Left hindlimb (tissue), 1 donor: ENCODE measurements around the gene FBXL5.

Experiments used
- DNase-seq: peaks from one replicate; pipeline ENCODE4 v3.0.0-alpha.2; 2018

Gene FBXL5, protein sequence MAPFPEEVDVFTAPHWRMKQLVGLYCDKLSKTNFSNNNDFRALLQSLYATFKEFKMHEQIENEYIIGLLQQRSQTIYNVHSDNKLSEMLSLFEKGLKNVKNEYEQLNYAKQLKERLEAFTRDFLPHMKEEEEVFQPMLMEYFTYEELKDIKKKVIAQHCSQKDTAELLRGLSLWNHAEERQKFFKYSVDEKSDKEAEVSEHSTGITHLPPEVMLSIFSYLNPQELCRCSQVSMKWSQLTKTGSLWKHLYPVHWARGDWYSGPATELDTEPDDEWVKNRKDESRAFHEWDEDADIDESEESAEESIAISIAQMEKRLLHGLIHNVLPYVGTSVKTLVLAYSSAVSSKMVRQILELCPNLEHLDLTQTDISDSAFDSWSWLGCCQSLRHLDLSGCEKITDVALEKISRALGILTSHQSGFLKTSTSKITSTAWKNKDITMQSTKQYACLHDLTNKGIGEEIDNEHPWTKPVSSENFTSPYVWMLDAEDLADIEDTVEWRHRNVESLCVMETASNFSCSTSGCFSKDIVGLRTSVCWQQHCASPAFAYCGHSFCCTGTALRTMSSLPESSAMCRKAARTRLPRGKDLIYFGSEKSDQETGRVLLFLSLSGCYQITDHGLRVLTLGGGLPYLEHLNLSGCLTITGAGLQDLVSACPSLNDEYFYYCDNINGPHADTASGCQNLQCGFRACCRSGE

DNA sequence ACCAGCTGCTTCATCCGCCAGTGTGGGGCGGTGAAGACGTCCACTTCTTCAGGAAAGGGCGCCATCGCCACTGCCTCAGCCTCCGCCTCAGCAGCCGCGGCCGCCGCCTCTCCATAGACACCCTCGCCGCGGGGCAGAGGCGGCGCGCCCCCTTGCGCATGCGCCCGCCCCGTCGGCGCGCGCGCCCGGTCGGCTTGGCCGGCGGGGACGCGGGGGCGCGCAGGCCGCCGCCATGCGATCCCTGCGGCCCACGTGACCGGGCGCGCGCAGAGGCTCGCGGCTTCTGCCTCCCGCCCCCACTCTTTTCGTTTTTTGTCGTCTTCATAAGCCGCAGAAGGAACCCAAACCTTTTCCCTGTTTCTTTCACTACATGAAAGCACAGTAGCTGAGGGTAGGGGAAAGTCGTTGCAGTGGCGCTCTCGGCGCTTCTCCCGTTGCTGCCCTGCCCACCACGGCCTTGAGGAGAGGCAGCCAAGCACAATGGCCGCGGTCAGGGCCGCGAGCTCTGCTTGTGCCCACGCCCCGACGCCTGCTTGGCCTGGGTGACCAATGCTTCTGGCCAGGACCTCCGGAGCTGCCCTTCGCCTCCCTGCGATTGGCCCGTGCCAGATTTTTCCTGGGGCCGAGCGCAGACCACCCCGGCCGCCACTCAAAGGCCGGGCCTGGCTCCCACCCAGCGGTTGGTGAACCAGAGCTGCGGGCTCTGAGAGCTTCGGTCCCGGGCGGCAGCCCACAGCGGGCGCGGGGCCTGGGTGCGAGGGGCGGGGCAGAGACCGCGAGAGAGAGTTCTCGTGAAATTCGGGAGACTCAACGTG lies at the start of gene FBXL5:
TSS of gene FBXL5 (minus strand) at position 135 of the 815 bp plus-strand sequence. CDS start at position 65, 70 bp downstream.
- DNase-seq, result peak; percentile 88

DNA sequence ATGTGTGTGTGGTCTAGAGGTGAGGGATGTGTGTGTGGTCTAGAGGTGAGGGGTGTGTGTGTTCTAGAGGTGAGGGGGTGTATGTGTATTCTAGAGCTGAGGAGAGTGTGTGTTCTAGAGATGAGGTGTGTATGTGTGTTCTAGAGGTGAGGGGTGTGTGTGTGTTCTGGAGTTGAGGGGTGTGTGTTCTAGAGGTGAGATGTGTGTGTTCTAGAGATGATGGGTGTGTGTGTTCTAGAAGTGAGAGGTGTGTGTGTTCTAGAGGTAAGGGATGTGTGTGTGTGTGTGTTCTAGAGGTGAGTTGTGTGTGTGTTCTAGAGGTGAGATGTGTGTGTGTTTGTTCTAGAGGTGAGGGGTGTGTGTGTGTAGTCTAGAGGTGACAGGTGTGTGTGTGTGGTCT lies 49.0 kb upstream of the FBXL5 start:
- no peak for DNase-seq

DNA sequence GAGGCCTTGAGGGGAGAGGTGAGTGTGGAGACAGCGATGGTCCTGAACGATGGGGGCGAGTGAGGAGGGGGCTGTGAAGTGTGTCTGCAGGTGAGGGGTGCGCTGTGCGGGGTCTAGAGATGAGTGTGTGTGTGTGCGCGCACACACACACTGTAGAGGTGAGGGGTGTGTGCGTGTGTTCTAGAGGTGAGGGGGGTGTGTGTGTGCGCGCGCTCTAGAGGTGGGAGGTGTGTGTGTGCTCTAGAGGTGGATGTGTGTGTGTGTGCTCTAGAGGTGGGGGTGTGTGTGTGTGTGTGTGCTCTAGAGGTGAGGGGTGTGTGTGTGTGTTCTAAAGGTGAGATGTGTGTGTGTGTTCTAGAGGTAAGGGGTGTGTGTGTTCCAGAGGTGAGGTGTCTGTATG lies 48.3 kb upstream of the FBXL5 start:
- DNase-seq, result no peak

DNA sequence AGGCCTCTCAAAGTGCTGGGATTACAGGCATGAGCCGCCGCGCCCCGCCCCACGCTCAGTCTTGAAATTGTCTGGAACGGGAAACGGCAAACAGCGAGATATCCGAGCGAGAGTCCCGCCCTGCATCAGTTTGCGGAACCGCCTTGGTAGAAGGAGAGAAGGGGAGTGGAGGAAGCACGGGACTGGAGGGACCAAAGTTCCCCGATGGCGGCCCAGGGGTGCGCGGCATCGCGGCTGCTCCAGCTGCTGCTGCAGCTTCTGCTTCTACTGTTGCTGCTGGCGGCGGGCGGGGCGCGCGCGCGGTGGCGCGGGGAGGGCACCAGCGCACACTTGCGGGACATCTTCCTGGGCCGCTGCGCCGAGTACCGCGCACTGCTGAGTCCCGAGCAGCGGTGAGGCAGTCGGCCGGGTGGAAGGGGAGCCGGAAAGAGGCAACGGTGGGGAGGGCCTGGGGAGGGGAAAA lies 47.8 kb upstream of the FBXL5 start, which contains the start of gene BST1:
TSS of gene BST1 (plus strand) at position 125 of the 463 bp plus-strand sequence. CDS start at position 205, 80 bp downstream.
- peak; percentile 69 for DNase-seq

DNA sequence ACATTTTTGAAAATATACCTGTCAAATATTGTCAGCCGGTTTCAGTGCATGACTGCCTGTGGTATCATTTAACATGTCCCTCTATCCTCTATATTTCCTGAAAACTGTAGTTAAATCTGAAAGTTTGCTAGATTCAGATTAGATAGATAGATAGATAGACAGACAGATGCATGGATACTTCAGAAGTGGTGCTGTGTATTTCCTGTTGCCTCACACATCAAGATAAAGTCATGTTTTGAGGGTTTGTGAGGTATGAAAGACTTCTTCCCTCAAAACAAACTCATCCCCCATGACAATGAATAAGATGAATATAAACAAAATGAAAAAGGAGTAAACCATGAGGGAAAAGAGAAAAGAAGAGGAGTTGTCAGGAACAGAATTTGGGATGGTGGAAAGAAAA lies 41.7 kb upstream of the FBXL5 start:
- DNase-seq, result no peak

DNA sequence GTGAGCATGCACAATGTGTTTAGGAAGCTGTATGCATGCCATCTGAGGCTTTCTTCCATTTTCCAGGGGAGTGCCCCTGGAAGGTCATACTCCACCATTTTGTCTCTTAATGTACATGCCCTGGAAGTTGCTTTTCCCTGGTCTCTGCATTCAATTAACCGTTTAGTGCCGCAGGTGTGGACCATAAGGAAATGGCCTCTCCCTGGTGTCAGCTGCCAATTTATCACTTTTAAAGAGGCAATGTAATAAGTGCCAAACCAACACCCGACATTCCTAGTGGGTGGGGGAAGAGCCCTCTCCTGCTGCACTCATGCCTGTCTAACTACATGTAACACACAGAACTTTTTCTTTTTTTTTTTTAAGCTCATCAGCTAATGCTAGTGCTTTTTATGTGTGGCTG lies 40.6 kb upstream of the FBXL5 start:
- no peak for DNase-seq

DNA sequence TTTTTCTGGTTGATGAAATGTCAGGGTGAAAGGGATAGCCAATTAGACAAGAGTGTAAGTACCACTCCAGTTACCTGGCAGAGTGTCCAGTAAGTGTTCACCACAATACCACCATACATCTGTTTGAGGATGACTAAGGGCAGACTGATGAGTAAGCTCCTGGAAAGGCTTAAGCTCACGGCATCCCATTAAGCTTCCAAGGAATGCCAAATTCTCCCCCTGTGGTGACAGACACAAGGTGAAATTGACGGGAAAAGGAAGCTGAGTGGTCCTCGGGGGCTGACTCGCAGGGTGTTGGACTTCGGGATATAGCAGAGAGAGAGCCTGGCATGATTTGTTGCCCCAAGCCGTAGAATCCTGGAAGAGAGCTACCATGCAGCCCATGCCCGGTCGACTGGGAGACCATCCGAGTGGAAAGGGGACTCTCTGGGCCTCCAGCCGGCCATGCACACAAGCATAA lies 40.1 kb upstream of the FBXL5 start:
- DNase-seq, result no peak

DNA sequence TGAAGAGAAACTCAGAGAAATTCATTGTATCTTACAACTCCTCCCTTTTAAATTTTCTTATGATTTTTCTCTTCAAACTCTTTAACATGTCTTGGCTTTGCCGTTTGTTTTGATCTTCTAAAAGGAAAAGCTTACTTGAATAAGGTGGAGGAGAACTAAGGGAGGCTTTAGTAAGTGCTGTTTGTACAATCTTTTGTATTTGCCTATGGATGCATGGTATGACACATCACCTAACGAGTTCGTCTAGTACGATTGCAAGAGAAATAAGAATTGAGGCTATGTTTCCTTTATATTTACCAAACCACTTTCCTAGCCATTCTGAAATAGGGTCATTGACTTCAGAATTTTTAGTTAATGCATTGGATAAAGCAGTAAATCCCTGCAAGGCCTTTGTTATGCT lies 39.3 kb upstream of the FBXL5 start:
- DNase-seq, result no peak

DNA sequence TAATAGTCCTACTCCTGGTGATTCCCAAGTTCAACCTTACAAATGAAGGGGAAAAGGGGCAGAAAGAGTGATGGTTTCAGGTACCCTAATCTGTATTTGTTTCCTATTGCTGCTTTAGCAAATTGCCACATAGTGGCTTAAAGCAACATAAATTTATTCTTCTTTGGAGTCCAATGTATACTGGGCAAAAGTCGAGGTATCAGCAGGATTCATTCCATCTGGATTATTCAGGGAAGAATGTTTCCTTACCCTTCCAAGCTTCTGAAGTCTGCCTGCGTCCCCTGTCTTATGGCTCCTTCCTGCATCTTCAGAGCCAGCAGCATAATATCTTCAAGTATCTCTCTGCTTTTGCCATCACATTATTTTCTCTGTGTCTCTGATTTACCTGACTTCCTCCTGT lies 37.4 kb upstream of the FBXL5 start:
- DNase-seq, result no peak

DNA sequence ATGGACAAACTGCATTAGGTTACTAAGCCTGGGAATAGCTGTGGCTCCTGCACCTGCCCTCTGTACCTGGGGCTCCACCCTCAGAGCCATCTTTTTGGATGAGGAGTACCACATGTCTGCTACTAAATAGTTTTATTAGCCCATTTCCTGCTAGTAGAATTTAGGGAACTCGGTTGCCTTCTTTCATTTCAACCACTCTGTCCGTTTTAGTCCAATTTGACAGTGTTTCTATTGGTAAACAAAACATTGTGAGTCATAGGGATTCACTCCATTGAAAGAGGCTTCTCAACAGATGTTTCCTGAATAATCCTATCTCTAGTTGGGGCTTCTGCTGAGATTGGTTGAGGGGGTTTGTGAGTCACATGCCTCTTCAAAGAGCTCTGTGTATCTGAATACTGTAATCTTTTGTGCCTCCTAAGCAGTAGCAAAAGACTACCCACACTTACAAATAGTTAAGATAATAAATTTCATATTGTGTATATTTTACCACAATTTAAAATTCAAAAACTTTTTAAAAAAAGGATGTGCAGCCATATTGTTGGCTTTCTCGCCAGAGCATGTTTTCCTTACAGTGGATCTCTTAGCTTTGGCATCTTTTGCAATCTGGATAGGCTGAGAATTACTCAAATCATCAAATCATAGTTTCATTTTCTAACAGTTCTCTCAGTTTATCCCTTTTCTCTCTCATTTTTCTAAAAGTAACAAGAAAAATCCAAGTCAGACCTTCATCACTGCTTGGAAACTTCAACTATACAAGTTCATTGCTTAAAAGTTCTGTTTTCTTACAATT lies 36.4 kb upstream of the FBXL5 start:
- no peak for DNase-seq

DNA sequence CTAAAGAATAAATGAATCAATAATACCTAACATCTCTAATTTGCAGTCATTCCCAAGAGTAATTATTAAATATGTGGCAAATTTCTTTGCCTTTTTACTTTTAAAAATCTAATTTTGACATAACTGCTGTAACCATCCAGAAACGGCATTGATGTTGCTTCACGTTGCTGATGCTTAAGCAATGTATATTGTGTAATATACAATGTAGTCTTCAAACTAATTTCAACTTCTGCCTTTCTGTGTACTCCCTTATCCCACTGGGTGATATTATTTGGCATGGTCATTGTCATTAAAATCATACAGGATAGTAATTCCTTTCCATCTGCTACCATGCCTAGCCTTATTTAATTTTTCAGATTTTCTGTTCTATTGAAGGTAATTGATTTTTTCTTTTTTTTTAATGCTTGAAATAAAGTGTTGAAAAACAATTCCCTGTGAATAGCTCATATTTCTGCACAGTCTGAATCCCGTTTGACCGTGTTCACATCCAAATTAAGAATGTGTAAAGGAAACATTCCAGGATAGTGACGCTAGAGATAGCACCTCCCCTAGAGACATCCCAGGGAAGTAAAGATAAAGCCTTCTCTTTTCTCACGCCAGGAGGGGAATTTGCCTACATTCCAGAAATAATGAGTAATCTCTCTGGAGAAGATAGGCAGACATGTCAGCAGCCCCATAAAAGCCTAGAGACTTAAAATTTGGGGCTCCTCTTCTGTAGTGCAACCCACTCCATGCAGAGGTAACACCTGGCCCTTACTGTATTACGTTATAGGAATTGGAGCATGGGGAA lies 35.1 kb upstream of the FBXL5 start:
- DNase-seq, result no peak

DNA sequence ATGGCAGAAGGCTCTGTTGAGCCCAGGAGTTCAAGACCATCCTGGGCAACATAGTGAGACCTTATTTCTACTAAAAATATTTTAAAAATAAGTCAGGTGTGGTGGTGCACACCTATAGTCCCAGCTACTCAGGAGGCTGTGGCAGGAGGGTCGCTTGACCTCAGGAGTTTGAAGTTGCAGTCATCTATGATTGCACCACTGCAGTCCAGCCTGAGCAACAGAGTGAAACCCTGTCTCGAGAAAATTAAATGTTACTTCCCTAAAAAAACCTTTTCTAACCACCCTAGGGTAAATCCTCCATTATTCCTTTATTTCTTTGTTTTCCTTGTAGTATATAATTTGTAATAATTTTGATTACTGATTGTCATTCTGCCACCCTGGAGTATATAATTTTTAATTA lies 34.4 kb upstream of the FBXL5 start:
- DNase-seq, result no peak

DNA sequence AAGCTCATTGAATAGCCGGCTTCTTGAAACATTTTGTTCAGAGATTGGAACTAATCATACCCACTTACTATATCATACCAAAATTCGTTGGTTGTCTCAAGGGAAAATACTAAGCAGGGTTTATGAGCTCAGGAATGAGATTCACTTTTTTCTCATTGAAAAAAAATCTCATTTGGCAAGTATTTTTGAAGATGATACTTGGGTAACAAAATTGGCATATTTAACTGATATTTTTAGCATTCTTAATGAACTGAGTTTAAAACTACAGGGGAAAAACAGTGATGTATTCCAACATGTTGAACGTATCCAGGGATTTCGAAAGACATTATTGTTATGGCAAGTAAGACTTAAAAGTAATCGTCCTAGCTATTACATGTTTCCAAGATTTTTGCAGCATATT lies 32.9 kb upstream of the FBXL5 start:
- DNase-seq, result no peak

DNA sequence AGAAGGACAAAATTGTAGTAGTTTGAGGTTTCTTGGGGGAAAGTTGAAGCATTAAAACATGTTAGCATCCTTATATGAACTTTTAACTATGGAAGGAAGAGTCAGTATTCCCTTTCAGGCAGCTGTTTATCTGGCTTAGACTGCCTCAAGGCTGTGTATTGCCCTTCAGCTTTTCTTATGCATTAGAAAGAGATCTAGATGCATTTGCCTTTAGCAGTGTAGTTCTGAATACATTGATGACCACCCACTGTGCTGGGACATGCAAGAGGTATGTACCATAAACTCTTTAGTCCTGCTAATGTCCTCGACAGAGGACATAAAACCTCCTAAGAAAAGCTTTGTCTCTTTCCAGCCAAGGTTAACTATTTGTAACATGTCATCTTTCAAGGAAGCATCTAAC lies 29.3 kb upstream of the FBXL5 start:
- DNase-seq, result no peak

DNA sequence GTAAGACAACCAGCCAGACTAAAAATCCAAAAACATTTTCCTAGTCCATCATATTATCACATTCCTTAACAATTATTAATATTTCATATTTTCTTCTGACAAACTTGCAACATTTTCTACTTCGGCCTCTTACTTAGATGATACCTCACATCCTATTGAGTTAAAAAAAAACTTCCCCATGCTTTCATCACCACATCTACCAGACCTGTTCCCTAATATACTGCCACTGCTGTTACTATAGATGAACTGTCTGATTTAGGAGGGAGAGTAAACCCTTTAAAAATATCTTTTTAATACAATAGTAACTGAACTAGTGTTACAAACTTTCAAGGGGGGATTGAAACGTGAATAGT lies 28.0 kb upstream of the FBXL5 start:
- DNase-seq, result no peak

DNA sequence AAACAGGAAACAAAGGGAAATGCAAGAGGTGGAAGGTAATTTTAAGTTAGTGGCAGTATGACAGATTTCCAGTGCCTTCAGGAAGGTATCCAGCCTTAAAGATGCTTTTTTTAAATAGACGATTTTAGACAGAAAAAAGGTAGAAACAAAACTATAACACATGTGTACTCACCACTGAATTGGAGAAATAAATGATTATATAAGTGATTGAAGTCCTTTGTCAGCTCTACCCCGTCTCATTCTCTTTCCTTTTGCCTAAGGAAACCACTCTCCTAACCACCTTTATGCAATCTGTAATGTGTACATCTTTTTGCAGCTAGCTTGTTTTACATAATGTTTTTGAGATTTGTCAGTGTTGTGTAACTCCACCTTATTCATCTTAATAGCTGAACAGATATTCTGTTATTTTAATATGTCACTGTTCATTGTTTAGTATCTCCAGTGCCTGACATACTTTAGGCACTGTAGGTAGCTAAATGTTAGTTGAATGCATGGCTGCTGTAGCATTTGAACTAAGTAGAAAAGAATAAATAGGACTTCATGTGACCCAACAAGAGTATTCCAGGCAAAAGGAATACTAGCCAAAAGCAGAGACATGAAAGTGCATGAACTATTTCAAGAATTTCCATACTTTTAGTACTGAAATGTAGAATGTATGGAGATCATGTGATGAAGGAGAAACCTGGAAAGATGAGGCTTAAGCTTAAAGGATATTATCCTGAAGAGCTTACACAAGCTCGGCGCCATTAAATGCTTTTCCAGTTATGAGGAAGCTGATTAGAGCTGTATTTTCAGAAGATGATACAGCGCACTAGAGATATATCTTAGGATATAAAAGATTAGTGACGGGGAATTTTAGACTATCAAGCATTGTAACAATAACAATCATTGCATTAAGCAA lies 27.3 kb upstream of the FBXL5 start:
- DNase-seq, result no peak

DNA sequence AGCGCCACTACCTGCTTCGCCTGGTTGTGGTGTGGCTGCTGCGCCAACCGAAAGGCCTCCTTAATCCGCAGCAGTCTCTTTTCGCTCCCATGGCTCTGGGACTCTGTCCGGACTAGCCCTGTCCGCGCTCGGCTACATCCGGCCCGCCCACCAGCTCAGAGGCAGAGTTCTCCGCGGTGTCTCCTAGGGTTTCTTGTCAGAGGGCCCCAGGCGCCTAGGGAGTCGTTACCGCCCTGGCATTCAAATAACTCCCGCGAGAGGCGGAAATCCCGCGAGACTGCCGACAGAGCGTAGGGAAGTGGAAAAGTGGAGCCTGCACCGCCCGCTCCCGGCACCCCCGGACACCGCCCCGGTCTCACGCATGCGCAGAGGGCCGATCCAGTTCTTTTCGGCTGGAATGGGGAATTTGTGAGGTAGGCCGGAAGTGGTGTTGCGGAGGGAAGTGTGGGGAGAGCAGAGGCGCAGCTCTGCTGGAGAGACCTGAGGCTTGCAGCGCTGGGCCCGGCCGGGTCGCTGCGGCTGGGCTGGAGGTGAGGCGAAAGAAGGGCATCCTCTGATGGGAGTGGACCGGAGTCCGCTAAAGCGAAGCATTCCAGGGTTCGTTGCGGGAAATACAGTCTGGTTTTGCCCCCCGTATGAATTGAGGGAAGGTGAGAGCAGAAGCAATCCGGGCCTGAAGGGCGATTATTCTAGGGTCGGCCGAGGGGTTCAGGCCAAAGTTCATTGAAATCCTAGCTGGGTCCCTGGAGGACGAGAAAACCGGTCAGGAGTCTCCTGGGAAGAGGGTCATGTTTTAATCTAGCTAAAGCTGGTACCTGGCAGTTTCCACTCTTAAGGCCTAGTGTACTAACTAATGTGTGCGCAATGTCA lies 26.4 kb upstream of the FBXL5 start, which contains the start of gene FAM200B:
TSS of gene FAM200B (plus strand) at position 456 of the 870 bp plus-strand sequence. CDS start 5,151 bp downstream, outside the sequence.
- DNase-seq, result peak; percentile 99

DNA sequence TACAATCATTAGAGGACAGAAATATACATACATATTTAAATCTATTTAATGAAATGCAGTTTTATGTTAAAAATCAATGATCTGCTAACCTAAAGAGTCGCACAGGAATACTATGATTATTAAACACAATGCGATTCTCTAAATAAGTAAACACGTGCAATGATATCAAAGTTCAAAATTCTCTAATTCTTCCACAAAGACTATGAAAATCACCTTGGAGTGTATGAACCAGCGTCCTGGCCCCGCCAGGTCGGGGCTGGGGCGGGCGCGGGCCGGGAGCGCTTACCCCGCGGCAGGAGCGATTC lies 25.9 kb upstream of the FBXL5 start:
- no peak for DNase-seq

DNA sequence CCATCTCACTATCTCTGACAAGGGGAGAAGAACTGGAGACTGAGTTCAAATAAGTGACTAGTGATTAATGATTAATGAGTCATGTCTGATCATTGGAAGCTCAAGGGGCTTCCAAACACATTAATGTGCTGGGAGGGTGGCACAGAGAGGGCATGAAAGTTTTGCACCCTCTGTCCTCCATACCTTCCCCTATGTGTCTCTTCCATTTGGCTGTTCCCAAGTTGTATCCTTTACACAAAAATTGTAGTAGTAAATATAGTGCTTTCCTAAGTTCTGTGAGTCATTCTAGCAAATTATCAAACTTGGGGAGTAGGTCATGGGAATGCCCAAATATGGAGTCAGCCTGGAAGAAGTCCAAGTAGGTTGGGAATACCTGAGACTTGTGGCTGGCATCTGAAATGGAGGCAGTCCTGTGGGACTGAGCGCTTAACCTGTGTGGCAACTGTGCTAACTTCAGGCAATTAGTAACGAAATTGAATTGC lies 22.4 kb upstream of the FBXL5 start:
- DNase-seq, result no peak
